HepG2 (cell line): Measurements from ENCODE around the gene DYRK2. TPM values are rescaled to one million over a fixed set of nuclear protein-coding genes. Genes with fewer than 3 reads are reported as not detected.

Source experiments
- ARID5B ChIP-seq: IDR thresholded peaks from 2 replicates; pipeline ENCODE4 v1.4.0; 2020; ENCODE audit warnings: mild to moderate bottlenecking, missing genetic modification reagents
- CHD2 ChIP-seq: IDR thresholded peaks from 2 replicates; pipeline ENCODE4 v1.6.1; 2011; ENCODE audit warnings: low read depth, low read length, improper control_type of control experiment
- HDAC1 ChIP-seq: sonication (generic); formaldehyde crosslinking; IDR thresholded peaks from 2 replicates; pipeline ENCODE4 v1.5.1; 2020; ENCODE audit warnings: mild to moderate bottlenecking, missing genetic modification reagents
- MEIS1 ChIP-seq: sonication (generic); formaldehyde crosslinking; IDR thresholded peaks from 2 replicates; pipeline ENCODE4 v1.9.0; 2021; ENCODE audit warnings: mild to moderate bottlenecking, missing genetic modification reagents, moderate library complexity, borderline replicate concordance
- POGK ChIP-seq: sonication (generic); formaldehyde crosslinking; conservative IDR thresholded peaks from 2 replicates; pipeline ENCODE4 v1.8.0; 2022; ENCODE audit warnings: mild to moderate bottlenecking, moderate library complexity, missing genetic modification reagents
- REPIN1 ChIP-seq: sonication (generic); formaldehyde crosslinking; IDR thresholded peaks from 2 replicates; pipeline ENCODE4 v1.8.0; 2022; ENCODE audit warnings: missing genetic modification reagents, low read depth, mild to moderate bottlenecking, borderline replicate concordance
- ZBTB33 ChIP-seq: sonication (generic); formaldehyde crosslinking; IDR thresholded peaks from 2 replicates; pipeline ENCODE4 v1.4.0; 2020; ENCODE audit warnings: missing genetic modification reagents
- ZBTB39 ChIP-seq: sonication (generic); formaldehyde crosslinking; IDR thresholded peaks from 2 replicates; pipeline ENCODE4 v1.5.0; 2020; ENCODE audit warnings: missing genetic modification reagents
- ZNF317 ChIP-seq: sonication (generic); formaldehyde crosslinking; IDR thresholded peaks from 2 replicates; pipeline ENCODE4 v1.5.0; 2020; ENCODE audit warnings: mild to moderate bottlenecking, missing genetic modification reagents
- polyA plus RNA-seq, 8 experiments: library from polyadenylated mRNA; depleted of rRNA in 3 of 8; stranded (reverse) in 7 of 8; unstranded in 1 of 8; fragments of >200 nt; fragmentation: Illumina TruSeq in 4 of 8; extraction: Trizol in 4 of 8; gene quantifications; 2 replicates each; pipeline versions ENCODE4 v1.2.1 to v1.2.3, GENCODE V29; 2011 to 2016; ENCODE audit warnings: low read depth in 4 of 8, missing spikeins in 1 of 8, mixed read lengths in 1 of 8; ENCODE audit not compliant: insufficient read depth in 1 of 8
- total RNA-seq, 5 experiments: library from RNA; depleted of rRNA; stranded (reverse); fragments of >200 nt; fragmentation: Illumina TruSeq; extraction: Trizol; gene quantifications; 2 replicates each; pipeline ENCODE4 v1.2.3, GENCODE V29; 2016; ENCODE audit warnings: low read depth in 1 of 5
- TF ChIP-seq, protein P1 (sequence below): sonication (generic); formaldehyde crosslinking; IDR thresholded peaks from 2 replicates; pipeline ENCODE4 v1.9.0; 2021; ENCODE audit warnings: missing genetic modification reagents, borderline replicate concordance
- TF ChIP-seq, protein P2 (sequence below): IDR thresholded peaks from 2 replicates; pipeline ENCODE4 v1.6.1; 2012; ENCODE audit warnings: low read length, improper control_type of control experiment

DYRK2 gene
- total and polyA plus RNA-seq, 2 of the 13 experiments (the other 11 are each of a cell fraction or from before 2014, with no cell fraction given): 8.2 to 11.5 TPM

- no peak for TF ChIP-seq ZBTB39
- no peak for TF ChIP-seq ZNF317
- TF ChIP-seq, protein P1, sequence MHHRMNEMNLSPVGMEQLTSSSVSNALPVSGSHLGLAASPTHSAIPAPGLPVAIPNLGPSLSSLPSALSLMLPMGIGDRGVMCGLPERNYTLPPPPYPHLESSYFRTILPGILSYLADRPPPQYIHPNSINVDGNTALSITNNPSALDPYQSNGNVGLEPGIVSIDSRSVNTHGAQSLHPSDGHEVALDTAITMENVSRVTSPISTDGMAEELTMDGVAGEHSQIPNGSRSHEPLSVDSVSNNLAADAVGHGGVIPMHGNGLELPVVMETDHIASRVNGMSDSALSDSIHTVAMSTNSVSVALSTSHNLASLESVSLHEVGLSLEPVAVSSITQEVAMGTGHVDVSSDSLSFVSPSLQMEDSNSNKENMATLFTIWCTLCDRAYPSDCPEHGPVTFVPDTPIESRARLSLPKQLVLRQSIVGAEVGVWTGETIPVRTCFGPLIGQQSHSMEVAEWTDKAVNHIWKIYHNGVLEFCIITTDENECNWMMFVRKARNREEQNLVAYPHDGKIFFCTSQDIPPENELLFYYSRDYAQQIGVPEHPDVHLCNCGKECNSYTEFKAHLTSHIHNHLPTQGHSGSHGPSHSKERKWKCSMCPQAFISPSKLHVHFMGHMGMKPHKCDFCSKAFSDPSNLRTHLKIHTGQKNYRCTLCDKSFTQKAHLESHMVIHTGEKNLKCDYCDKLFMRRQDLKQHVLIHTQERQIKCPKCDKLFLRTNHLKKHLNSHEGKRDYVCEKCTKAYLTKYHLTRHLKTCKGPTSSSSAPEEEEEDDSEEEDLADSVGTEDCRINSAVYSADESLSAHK (CRISPR knock-in tag): no peak
- TF ChIP-seq ZBTB33: no peak
- peak; percentile 6; the same call in 1 of the 2 replicates for TF ChIP-seq ARID5B (CRISPR knock-in tag)
- peak; percentile 26; the same call in 1 of the 2 replicates for TF ChIP-seq POGK (CRISPR knock-in tag)
- no peak for TF ChIP-seq CHD2
- TF ChIP-seq, protein P2, sequence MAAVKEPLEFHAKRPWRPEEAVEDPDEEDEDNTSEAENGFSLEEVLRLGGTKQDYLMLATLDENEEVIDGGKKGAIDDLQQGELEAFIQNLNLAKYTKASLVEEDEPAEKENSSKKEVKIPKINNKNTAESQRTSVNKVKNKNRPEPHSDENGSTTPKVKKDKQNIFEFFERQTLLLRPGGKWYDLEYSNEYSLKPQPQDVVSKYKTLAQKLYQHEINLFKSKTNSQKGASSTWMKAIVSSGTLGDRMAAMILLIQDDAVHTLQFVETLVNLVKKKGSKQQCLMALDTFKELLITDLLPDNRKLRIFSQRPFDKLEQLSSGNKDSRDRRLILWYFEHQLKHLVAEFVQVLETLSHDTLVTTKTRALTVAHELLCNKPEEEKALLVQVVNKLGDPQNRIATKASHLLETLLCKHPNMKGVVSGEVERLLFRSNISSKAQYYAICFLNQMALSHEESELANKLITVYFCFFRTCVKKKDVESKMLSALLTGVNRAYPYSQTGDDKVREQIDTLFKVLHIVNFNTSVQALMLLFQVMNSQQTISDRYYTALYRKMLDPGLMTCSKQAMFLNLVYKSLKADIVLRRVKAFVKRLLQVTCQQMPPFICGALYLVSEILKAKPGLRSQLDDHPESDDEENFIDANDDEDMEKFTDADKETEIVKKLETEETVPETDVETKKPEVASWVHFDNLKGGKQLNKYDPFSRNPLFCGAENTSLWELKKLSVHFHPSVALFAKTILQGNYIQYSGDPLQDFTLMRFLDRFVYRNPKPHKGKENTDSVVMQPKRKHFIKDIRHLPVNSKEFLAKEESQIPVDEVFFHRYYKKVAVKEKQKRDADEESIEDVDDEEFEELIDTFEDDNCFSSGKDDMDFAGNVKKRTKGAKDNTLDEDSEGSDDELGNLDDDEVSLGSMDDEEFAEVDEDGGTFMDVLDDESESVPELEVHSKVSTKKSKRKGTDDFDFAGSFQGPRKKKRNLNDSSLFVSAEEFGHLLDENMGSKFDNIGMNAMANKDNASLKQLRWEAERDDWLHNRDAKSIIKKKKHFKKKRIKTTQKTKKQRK: no peak
- TF ChIP-seq MEIS1: no peak
- TF ChIP-seq REPIN1: 0 out of 2 replicates have a peak, but pooled peaks have one; percentile 6
- TF ChIP-seq HDAC1 (CRISPR knock-in tag): peak; percentile 63
Measured at GRCh38 chr12:67647799-67648520, 585 bp upstream of the DYRK2 start (continued).
